H9 (cell line): ENCODE measurements around the gene METTL1. TPM values are rescaled to one million over a fixed set of nuclear protein-coding genes. Genes with fewer than 3 reads are reported as not detected.

Source experiments
- DNase-seq: peaks from one replicate; pipeline ENCODE4 v3.0.0-alpha.2; 2017
- H2AFZ ChIP-seq: one replicate; pipeline ENCODE4 v1.6.1; 2013; ENCODE audit warnings: mild to moderate bottlenecking, low read length, control low read depth, moderate library complexity
- H2AK5ac ChIP-seq: 2 replicates; pipeline ENCODE4 v1.6.1; 2013; ENCODE audit warnings: low read length, control low read depth, mixed read lengths; ENCODE audit not compliant: insufficient read length
- H2BK120ac ChIP-seq: one replicate; pipeline ENCODE4 v1.6.1; 2013; ENCODE audit warnings: low read depth, mild to moderate bottlenecking, low read length, control low read depth, inconsistent platforms; ENCODE audit not compliant: poor library complexity, severe bottlenecking
- H2BK12ac ChIP-seq: 2 replicates; pipeline ENCODE4 v1.6.1; 2013; ENCODE audit warnings: low read length, control low read depth, mixed read lengths, low read depth; ENCODE audit not compliant: insufficient read length
- H2BK15ac ChIP-seq: 2 replicates; pipeline ENCODE4 v1.6.1; 2013; ENCODE audit warnings: low read depth, low read length, control low read depth
- H2BK20ac ChIP-seq: one replicate; pipeline ENCODE4 v1.6.1; 2013; ENCODE audit warnings: low read depth, mild to moderate bottlenecking, low read length, control low read depth, inconsistent platforms; ENCODE audit not compliant: poor library complexity, severe bottlenecking
- H2BK5ac ChIP-seq: 2 replicates; pipeline ENCODE4 v1.6.1; 2013; ENCODE audit warnings: low read length, control low read depth, mixed read lengths; ENCODE audit not compliant: insufficient read length
- H3K14ac ChIP-seq: 2 replicates; pipeline ENCODE4 v1.6.1; 2013; ENCODE audit warnings: low read length, control low read depth; ENCODE audit not compliant: insufficient read depth
- H3K18ac ChIP-seq: 2 replicates; pipeline ENCODE4 v1.6.1; 2013; ENCODE audit warnings: low read depth, mild to moderate bottlenecking, mixed read lengths, low read length, control low read depth; ENCODE audit not compliant: insufficient read length
- H3K23ac ChIP-seq: 2 replicates; pipeline ENCODE4 v1.6.1; 2013; ENCODE audit warnings: low read length, control low read depth, mixed read lengths, low read depth; ENCODE audit not compliant: insufficient read length
- H3K23me2 ChIP-seq: 2 replicates; pipeline ENCODE4 v1.6.1; 2013; ENCODE audit warnings: low read depth, mild to moderate bottlenecking, mixed read lengths, low read length, control low read depth; ENCODE audit not compliant: insufficient read length, poor library complexity, severe bottlenecking
- H3K27ac ChIP-seq: 2 replicates; pipeline ENCODE4 v1.5.1; 2013; ENCODE audit warnings: low read length, control low read depth, mixed read lengths, low read depth; ENCODE audit not compliant: insufficient read length
- H3K27me3 ChIP-seq: 2 replicates; pipeline ENCODE4 v1.6.1; 2013; ENCODE audit warnings: low read length, control low read depth, inconsistent platforms; ENCODE audit not compliant: insufficient read depth
- H3K4ac ChIP-seq: 2 replicates; pipeline ENCODE4 v1.6.1; 2013; ENCODE audit warnings: low read depth, mild to moderate bottlenecking, control low read depth, inconsistent platforms, low read length, moderate library complexity
- H3K4me1 ChIP-seq: 2 replicates; pipeline ENCODE4 v1.6.1; 2013; ENCODE audit warnings: low read length, control low read depth, inconsistent platforms; ENCODE audit not compliant: insufficient read depth
- H3K4me2 ChIP-seq: 2 replicates; pipeline ENCODE4 v1.6.1; 2013; ENCODE audit warnings: low read length, control low read depth, mixed read lengths; ENCODE audit not compliant: insufficient read length, insufficient read depth
- H3K56ac ChIP-seq: 2 replicates; pipeline ENCODE4 v1.6.1; 2013; ENCODE audit warnings: low read depth, mild to moderate bottlenecking, mixed read lengths, low read length, control low read depth; ENCODE audit not compliant: insufficient read length
- H3K79me1 ChIP-seq: 2 replicates; pipeline ENCODE4 v1.6.1; 2013; ENCODE audit warnings: low read depth, mild to moderate bottlenecking, moderate library complexity, low read length, control low read depth, inconsistent platforms; ENCODE audit not compliant: insufficient read depth, poor library complexity, severe bottlenecking
- H3K79me2 ChIP-seq: 2 replicates; pipeline ENCODE4 v1.6.1; 2013; ENCODE audit warnings: low read length, control low read depth, inconsistent platforms; ENCODE audit not compliant: insufficient read depth
- H3K9ac ChIP-seq: 2 replicates; pipeline ENCODE4 v1.6.1; 2013; ENCODE audit warnings: low read length, control low read depth, mixed read lengths; ENCODE audit not compliant: insufficient read length; ENCODE audit errors: extremely low read depth
- H3K9me3 ChIP-seq: one replicate; pipeline ENCODE4 v1.6.1; 2013; ENCODE audit warnings: low read depth, low read length, inconsistent platforms; ENCODE audit not compliant: control insufficient read depth
- H3T11ph ChIP-seq: one replicate; pipeline ENCODE4 v1.6.1; 2013; ENCODE audit warnings: mild to moderate bottlenecking, low read length, control low read depth, inconsistent platforms
- H4K20me1 ChIP-seq: one replicate; pipeline ENCODE4 v1.6.1; 2013; ENCODE audit not compliant: control insufficient read depth, insufficient read length, insufficient read depth
- H4K5ac ChIP-seq: 2 replicates; pipeline ENCODE4 v1.6.1; 2013; ENCODE audit warnings: low read depth, mild to moderate bottlenecking, mixed read lengths, low read length, control low read depth; ENCODE audit not compliant: insufficient read length
- H4K8ac ChIP-seq: replicated peaks from 2 replicates; pipeline ENCODE4 v1.6.1; 2013; ENCODE audit warnings: low read length, control low read depth, mixed read lengths, low read depth; ENCODE audit not compliant: insufficient read length
- H4K91ac ChIP-seq: 2 replicates; pipeline ENCODE4 v1.6.1; 2013; ENCODE audit warnings: low read depth, mild to moderate bottlenecking, moderate library complexity, mixed read lengths, low read length, control low read depth; ENCODE audit not compliant: insufficient read length
- H3K27ac Mint-ChIP-seq, 3 experiments: 2 replicates in 2 of 3; 3 replicates in 1 of 3; pipeline ENCODE4 v1.8.0; 2020 to 2021; ENCODE audit warnings: mixed read lengths in 3 of 3, mild to moderate bottlenecking in 1 of 3, moderate library complexity in 1 of 3
- H3K27me3 Mint-ChIP-seq: 2 replicates; pipeline ENCODE4 v1.8.0; 2021; ENCODE audit warnings: low read depth, mild to moderate bottlenecking, moderate library complexity, mixed read lengths
- H3K36me3 Mint-ChIP-seq, 3 experiments: 2 replicates in 2 of 3; 3 replicates in 1 of 3; pipeline ENCODE4 v1.8.0; 2020 to 2021; ENCODE audit warnings: low read depth in 3 of 3, mixed read lengths in 3 of 3; ENCODE audit not compliant: insufficient read depth in 1 of 3
- H3K4me1 Mint-ChIP-seq, 2 experiments: 2 replicates each; pipeline ENCODE4 v1.8.0; 2020; ENCODE audit warnings: mixed read lengths in 2 of 2
- H3K4me3 Mint-ChIP-seq, 2 experiments: 2 replicates in 1 of 2; 3 replicates in 1 of 2; pipeline ENCODE4 v1.8.0; 2020 to 2021; ENCODE audit warnings: mild to moderate bottlenecking in 2 of 2, mixed read lengths in 2 of 2, moderate library complexity in 1 of 2
- H3K9me3 Mint-ChIP-seq, 2 experiments: 2 replicates in 1 of 2; 3 replicates in 1 of 2; pipeline ENCODE4 v1.8.0; 2020; ENCODE audit warnings: mild to moderate bottlenecking in 2 of 2, mixed read lengths in 2 of 2, moderate library complexity in 1 of 2
- WGBS: extraction: QIAGEN DNeasy Blood & Tissue Kit; methylation state at CpG from one replicate; pipeline ENCODE4 v1.1.7; 2013; ENCODE audit warnings: missing lambda C conversion rate, low lambda C conversion rate, mixed read lengths; ENCODE audit not compliant: insufficient read length; ENCODE audit errors: extremely low coverage; 5-methylcytosine and 5-hydroxymethylcytosine counted together
- total RNA-seq: library from RNA; stranded (reverse); gene quantifications from 2 replicates; pipeline ENCODE4 v1.2.1, GENCODE V29; 2021
- TF ChIP-seq, protein P1 (sequence below): fragments of 200-600 bp; sonication (generic); conservative IDR thresholded peaks from 3 replicates; pipeline ENCODE4 v1.8.0; 2021; ENCODE audit warnings: antibody characterized with exemption, mild to moderate bottlenecking

Gene METTL1
- total RNA-seq, 1 experiment from 2014 or later, result 58.4 TPM

DNA sequence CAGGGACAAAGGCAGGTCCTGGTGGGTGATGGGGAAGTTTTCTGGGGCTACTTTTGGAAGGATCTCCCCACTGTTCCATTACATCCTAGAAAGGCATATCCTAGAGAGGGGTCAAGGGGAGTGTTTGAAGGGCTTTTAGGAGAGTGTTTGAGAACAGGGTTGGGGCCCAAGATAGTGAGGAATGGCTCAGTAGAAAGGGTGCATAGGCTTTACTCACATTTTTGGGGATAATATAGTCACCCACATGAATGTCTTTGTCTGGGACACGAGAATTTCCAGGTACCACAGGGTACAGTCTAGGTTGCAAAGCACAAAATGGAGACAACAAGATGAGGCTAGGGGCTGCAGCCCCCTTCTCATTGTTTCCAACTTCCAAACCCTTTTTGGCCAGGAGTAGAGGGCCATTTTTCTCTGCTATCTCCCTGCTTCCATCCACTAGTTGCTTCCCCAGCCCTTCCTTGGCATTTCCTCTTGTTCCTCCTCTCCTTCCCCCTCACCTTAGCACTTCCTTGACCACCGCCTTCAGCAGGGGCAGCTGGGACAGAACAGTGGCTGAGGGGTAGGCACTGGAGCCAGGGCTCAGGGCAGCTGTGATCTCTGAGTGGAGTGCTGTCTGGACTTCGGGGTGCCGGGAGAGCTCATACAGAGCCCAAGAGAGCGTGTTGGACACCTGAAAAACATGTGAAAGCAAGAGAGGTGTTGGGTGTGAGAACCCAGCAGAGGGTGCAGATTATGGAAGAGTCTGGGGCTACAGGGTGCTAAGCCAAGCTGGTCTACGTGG, 7.8 kb downstream of the METTL1 start:
- H3K79me2 ChIP-seq, result no peaks in the 10 kb centered on the region
- no peak overlapping the region for H2BK15ac ChIP-seq
- no peak for DNase-seq
- H3K18ac ChIP-seq, result no peak overlapping the region
- TF ChIP-seq, protein P1, sequence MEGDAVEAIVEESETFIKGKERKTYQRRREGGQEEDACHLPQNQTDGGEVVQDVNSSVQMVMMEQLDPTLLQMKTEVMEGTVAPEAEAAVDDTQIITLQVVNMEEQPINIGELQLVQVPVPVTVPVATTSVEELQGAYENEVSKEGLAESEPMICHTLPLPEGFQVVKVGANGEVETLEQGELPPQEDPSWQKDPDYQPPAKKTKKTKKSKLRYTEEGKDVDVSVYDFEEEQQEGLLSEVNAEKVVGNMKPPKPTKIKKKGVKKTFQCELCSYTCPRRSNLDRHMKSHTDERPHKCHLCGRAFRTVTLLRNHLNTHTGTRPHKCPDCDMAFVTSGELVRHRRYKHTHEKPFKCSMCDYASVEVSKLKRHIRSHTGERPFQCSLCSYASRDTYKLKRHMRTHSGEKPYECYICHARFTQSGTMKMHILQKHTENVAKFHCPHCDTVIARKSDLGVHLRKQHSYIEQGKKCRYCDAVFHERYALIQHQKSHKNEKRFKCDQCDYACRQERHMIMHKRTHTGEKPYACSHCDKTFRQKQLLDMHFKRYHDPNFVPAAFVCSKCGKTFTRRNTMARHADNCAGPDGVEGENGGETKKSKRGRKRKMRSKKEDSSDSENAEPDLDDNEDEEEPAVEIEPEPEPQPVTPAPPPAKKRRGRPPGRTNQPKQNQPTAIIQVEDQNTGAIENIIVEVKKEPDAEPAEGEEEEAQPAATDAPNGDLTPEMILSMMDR, result no peak
- peaks cover 48% of the 10 kb centered on the region for H3K27me3 Mint-ChIP-seq
- no peak overlapping the region for H3K14ac ChIP-seq
- H3K56ac ChIP-seq, result no peak overlapping the region
- H3K23me2 ChIP-seq, result peaks cover 25% of the 10 kb centered on the region
- peaks cover 5 to 18% (median 10%) of the 10 kb centered on the region in 3 experiments; a peak in 6 of 7 replicates for H3K36me3 Mint-ChIP-seq
- no peaks in the 10 kb centered on the region for H3K9me3 ChIP-seq
- H4K91ac ChIP-seq, result no peak overlapping the region
- peak overlapping the region; percentile 80 for H3K4me2 ChIP-seq
- no peak overlapping the region for H3K27ac ChIP-seq
- H3K4me3 Mint-ChIP-seq, result peak overlapping the region; percentile 57 to 75; a peak in 4 of 5 replicates
- H3K9me3 Mint-ChIP-seq, result no peaks in the 10 kb centered on the region
- no peak overlapping the region for H3K27ac Mint-ChIP-seq
- no peak overlapping the region for H2BK20ac ChIP-seq
- H3K4me1 ChIP-seq, result peaks cover 3% of the 10 kb centered on the region; the same call in 1 of the 2 replicates
- WGBS, result no CpG with 5 or more reads among the region's 6 CpGs
- H2AFZ ChIP-seq, result no peak overlapping the region
- peaks cover 31% of the 10 kb centered on the region; the same call in 1 of the 2 replicates for H3K27me3 ChIP-seq
- no peak overlapping the region for H4K8ac ChIP-seq
- H3K9ac ChIP-seq, result no peak overlapping the region
- H2BK12ac ChIP-seq, result no peak overlapping the region
- no peak overlapping the region for H3K4ac ChIP-seq
- H4K5ac ChIP-seq, result no peak overlapping the region
- H3K79me1 ChIP-seq, result no peaks in the 10 kb centered on the region
- H4K20me1 ChIP-seq, result no peaks in the 10 kb centered on the region
- no peak overlapping the region for H2BK120ac ChIP-seq
- H3T11ph ChIP-seq, result no peak overlapping the region
- no peak overlapping the region for H2AK5ac ChIP-seq
- no peak overlapping the region for H3K23ac ChIP-seq
- peaks cover 27 to 40% of the 10 kb centered on the region in 2 experiments for H3K4me1 Mint-ChIP-seq
- no peak overlapping the region for H2BK5ac ChIP-seq
